HepG2 (cell line): ENCODE measurements around the gene TNFAIP2. TPM values are rescaled to one million over a fixed set of nuclear protein-coding genes. Genes with fewer than 3 reads are reported as not detected.
A peak's percentile ranks its signal among the peaks of the same experiment; 100 is the strongest.
"Not testable (repeated sequence)": the region's sequence is repeated elsewhere in the genome, so short reads cannot be mapped to it uniquely, and the experiment has no call there.

Experiments
- ATAC-seq: fragments of 200-7000 bp; cut with Tn5 transposase; 3 replicates; pipeline ENCODE4 v1.9.1; 2020; ENCODE audit warnings: mild to moderate bottlenecking, moderate library complexity
- BruUV-seq: library from RNA; stranded (reverse); fragments of 400-500 nt; replicated peaks from 2 replicates; lab custom pipeline; 2021; lab: Mats Ljungman, UMichigan
- CTCF ChIA-PET: fragments of 300-600 bp; formaldehyde crosslinking; extraction: SDS; loops from one replicate; lab custom pipeline; 2021; ENCODE audit warnings: low total read pairs, inconsistent platforms, low intra/inter-chr PET ratio; lab: Yijun Ruan, JAX
- POLR2A ChIA-PET: fragments of 350-600 bp; sonication (Branson Sonifier 250); formaldehyde crosslinking; loops from one replicate; lab custom pipeline; 2020; ENCODE audit warnings: antibody characterized with exemption, inconsistent platforms; lab: Yijun Ruan, JAX
- DNase-seq: peaks from one replicate; pipeline ENCODE4 v3.0.0-alpha.2; 2015; ENCODE audit warnings: low spot score
- FAIRE-seq: peaks from 3 replicates; lab custom pipeline; 2011; peaks lifted over from hg19 to GRCh38; lab: Jason Lieb, UNC
- H2AFZ ChIP-seq: one replicate; pipeline ENCODE4 v1.6.1; 2011; ENCODE audit warnings: low read length, inconsistent platforms
- H3K27ac ChIP-seq: fragments of 300-600 bp; 3 replicates; pipeline ENCODE4 v1.8.0; 2011; ENCODE audit warnings: mixed run types, mild to moderate bottlenecking, mixed read lengths, low read length, inconsistent platforms; ENCODE audit not compliant: insufficient read depth; ENCODE audit errors: extremely low read length
- H3K27me3 ChIP-seq, 2 experiments: fragments of 200-600 bp in 1 of 2; 2 replicates in 1 of 2; 3 replicates in 1 of 2; pipeline versions ENCODE4 v1.6.0 to v1.8.0; 2011; ENCODE audit warnings: low read length in 2 of 2, mild to moderate bottlenecking in 2 of 2, moderate library complexity in 2 of 2, inconsistent platforms in 1 of 2; ENCODE audit not compliant: insufficient read depth in 2 of 2, control insufficient read depth in 1 of 2
- H3K36me3 ChIP-seq, 2 experiments: fragments of 200-600 bp in 1 of 2; replicated peaks in 1 of 2; 2 replicates in 1 of 2; 3 replicates in 1 of 2; pipeline versions ENCODE4 v1.5.1 to v1.8.0; 2011; ENCODE audit warnings: low read length in 2 of 2, inconsistent platforms in 1 of 2; ENCODE audit not compliant: insufficient read depth in 2 of 2, control insufficient read depth in 1 of 2
- H3K4me1 ChIP-seq: 2 replicates; pipeline ENCODE4 v1.5.1; 2012; ENCODE audit warnings: low read length, inconsistent platforms; ENCODE audit not compliant: insufficient read depth
- H3K4me2 ChIP-seq: 2 replicates; pipeline ENCODE4 v1.6.0; 2011; ENCODE audit warnings: low read depth, low read length, inconsistent platforms
- H3K4me3 ChIP-seq, 3 experiments: fragments of 200-600 bp in 1 of 3; sonication (generic), shearing (Covaris generic) in 1 of 3; replicated peaks in 1 of 3; 2 replicates each; pipeline ENCODE4 v1.5.1; 2011 to 2016; ENCODE audit warnings: low read length in 3 of 3, inconsistent platforms in 2 of 3, low read depth in 2 of 3, mild to moderate bottlenecking in 2 of 3, control low read depth in 1 of 3, mixed read lengths in 1 of 3; ENCODE audit not compliant: insufficient read depth in 1 of 3
- H3K79me2 ChIP-seq: one replicate; pipeline ENCODE4 v1.6.1; 2011; ENCODE audit warnings: low read length, inconsistent platforms; ENCODE audit not compliant: insufficient read depth
- H3K9ac ChIP-seq: 2 replicates; pipeline ENCODE4 v1.6.0; 2011; ENCODE audit warnings: mild to moderate bottlenecking, low read depth, low read length, inconsistent platforms; ENCODE audit not compliant: insufficient read depth
- H3K9me3 ChIP-seq: 2 replicates; pipeline ENCODE4 v1.5.1; 2012; ENCODE audit warnings: mild to moderate bottlenecking, low read length
- H4K20me1 ChIP-seq: 2 replicates; pipeline ENCODE4 v1.6.0; 2011; ENCODE audit warnings: inconsistent platforms, mild to moderate bottlenecking, low read length, moderate library complexity; ENCODE audit not compliant: insufficient read depth
- AHDC1 ChIP-seq: sonication (generic); formaldehyde crosslinking; IDR thresholded peaks from 2 replicates; pipeline ENCODE4 v1.5.1; 2020; ENCODE audit warnings: mild to moderate bottlenecking, missing genetic modification reagents, borderline replicate concordance
- WGBS: methylation state at CpG from one replicate; pipeline ENCODE4 v1.1.6; 2017; ENCODE audit warnings: low lambda C conversion rate; 5-methylcytosine and 5-hydroxymethylcytosine counted together
- in situ Hi-C: cut with HindIII; loops from 2 replicates; pipeline ENCODE4 v1.10.0; 2017; ENCODE audit warnings: low pct_unique_long_range_greater_than_20kb; ENCODE audit not compliant: extremely low pct_ligation_motif_present
- intact Hi-C: fragments of 100-400 bp; cut with micrococcal nuclease; formaldehyde crosslinking; loops from one replicate; pipeline ENCODE4 v1.10.0; 2022; ENCODE audit not compliant: unreplicated experiment
- polyA plus RNA-seq, 8 experiments: library from polyadenylated mRNA; depleted of rRNA in 3 of 8; stranded (reverse) in 7 of 8; unstranded in 1 of 8; fragments of >200 nt; fragmentation: Illumina TruSeq in 4 of 8; extraction: Trizol in 4 of 8; gene quantifications; 2 replicates each; pipeline versions ENCODE4 v1.2.1 to v1.2.3, GENCODE V29; 2011 to 2016; ENCODE audit warnings: low read depth in 4 of 8, missing spikeins in 1 of 8, mixed read lengths in 1 of 8; ENCODE audit not compliant: insufficient read depth in 1 of 8
- total RNA-seq, 5 experiments: library from RNA; depleted of rRNA; stranded (reverse); fragments of >200 nt; fragmentation: Illumina TruSeq; extraction: Trizol; gene quantifications; 2 replicates each; pipeline ENCODE4 v1.2.3, GENCODE V29; 2016; ENCODE audit warnings: low read depth in 1 of 5

The TNFAIP2 gene
- total and polyA plus RNA-seq, 2 of the 13 experiments (the other 11 are each of a cell fraction or from before 2014, with no cell fraction given), result 0.46 to 1.5 TPM

GRCh38 chr14:103155416-103155815 is 32.2 kb downstream of the TNFAIP2 start:
- ATAC-seq, result not testable (repeated sequence)

More at GRCh38 chr14:103155416-103155815, 32.2 kb downstream of the TNFAIP2 start:
- CTCF ChIA-PET, H3K4me2 ChIP-seq, H3K4me3 ChIP-seq, H3K79me2 ChIP-seq, POLR2A ChIA-PET, intact Hi-C loops, DNase-seq, H3K9ac ChIP-seq, H3K27me3 ChIP-seq, H3K9me3 ChIP-seq, H2AFZ ChIP-seq, H3K27ac ChIP-seq, in situ Hi-C loops, BruUV-seq, H3K36me3 ChIP-seq, H4K20me1 ChIP-seq, FAIRE-seq: not testable (repeated sequence)
- peak; percentile 0; the same call in 1 of the 2 replicates for TF ChIP-seq AHDC1
- peaks cover 19% of the 10 kb centered on the region for H3K4me1 ChIP-seq
- 67% methylated on average over 1 of the region's 12 CpGs for WGBS
